Esophagus muscularis mucosa (tissue), 4 donors: ENCODE data around the gene RAB22A. TPM values are rescaled to one million over a fixed set of nuclear protein-coding genes. Genes with fewer than 3 reads are reported as not detected.

Experiments used
- DNase-seq: peaks from one replicate; pipeline ENCODE4 v3.0.0-alpha.2; 2017; ENCODE audit errors: extremely low spot score
- H3K27ac ChIP-seq, 4 donors: fragments of 200-600 bp; sonication (generic); replicated peaks in 1 of 4; 1 replicate in 3 of 4; 2 replicates in 1 of 4; pipeline ENCODE4 v1.5.1; 2016 to 2019; ENCODE audit warnings: mild to moderate bottlenecking in 1 of 4
- H3K27me3 ChIP-seq, 4 donors: fragments of 200-600 bp; sonication (generic); one replicate each; pipeline versions ENCODE4 v1.5.1 to v1.6.0; 2016 to 2019
- H3K36me3 ChIP-seq, 4 donors: fragments of 200-600 bp; sonication (generic); one replicate each; pipeline ENCODE4 v1.5.1; 2016 to 2019
- H3K4me1 ChIP-seq, 4 donors: fragments of 200-600 bp; sonication (generic); one replicate each; pipeline ENCODE4 v1.5.1; 2016 to 2019
- H3K4me3 ChIP-seq, 4 donors: fragments of 200-600 bp; sonication (generic); 1 replicate in 2 of 4; 2 replicates in 2 of 4; pipeline ENCODE4 v1.5.1; 2016 to 2019; ENCODE audit warnings: mild to moderate bottlenecking in 4 of 4, moderate library complexity in 1 of 4
- H3K9me3 ChIP-seq, 4 donors: fragments of 200-600 bp; sonication (generic); 1 replicate in 3 of 4; 2 replicates in 1 of 4; pipeline ENCODE4 v1.5.1; 2016 to 2019
- EP300 ChIP-seq: sonication (generic); formaldehyde crosslinking; IDR thresholded peaks from one replicate; pipeline ENCODE4 v1.6.1; 2017; ENCODE audit warnings: antibody characterized with exemption
- POLR2A ChIP-seq: fragments of 450-650 bp; IDR thresholded peaks from one replicate; pipeline ENCODE4 v1.6.1; 2017; ENCODE audit warnings: antibody characterized with exemption, moderate library complexity, mild to moderate bottlenecking, low read depth
- POLR2AphosphoS5 ChIP-seq, 2 donors: sonication (generic); formaldehyde crosslinking; IDR thresholded peaks; one replicate each; pipeline ENCODE4 v1.6.1; 2017; ENCODE audit warnings: antibody characterized with exemption in 2 of 2
- WGBS: methylation state at CpG from one replicate; pipeline ENCODE4 v1.1.5; 2018; 5-methylcytosine and 5-hydroxymethylcytosine counted together
- intact Hi-C: fragments of 100-400 bp; cut with DNase I; formaldehyde crosslinking; loops from one replicate; pipeline ENCODE4 v1.15.1; 2023
- total RNA-seq, 4 donors: library from RNA; depleted of rRNA; stranded (reverse); fragments of >200 nt; gene quantifications; one replicate each; pipeline versions ENCODE4 v1.1.0 to v1.2.1, GENCODE V29; 2016
- TF ChIP-seq, protein P1 (sequence below), 3 experiments: fragments of 200-600 bp in 2 of 3; fragments of 450-650 bp in 1 of 3; sonication (generic) in 2 of 3; IDR thresholded peaks; one replicate each; pipeline ENCODE4 v1.5.1; 2017 to 2019; ENCODE audit warnings: antibody characterized with exemption in 3 of 3, mild to moderate bottlenecking in 2 of 3, moderate library complexity in 1 of 3

The RAB22A gene
- total RNA-seq, 4 donors from 2014 or later: 17.9 to 24.0 (median 20.4) TPM

DNA sequence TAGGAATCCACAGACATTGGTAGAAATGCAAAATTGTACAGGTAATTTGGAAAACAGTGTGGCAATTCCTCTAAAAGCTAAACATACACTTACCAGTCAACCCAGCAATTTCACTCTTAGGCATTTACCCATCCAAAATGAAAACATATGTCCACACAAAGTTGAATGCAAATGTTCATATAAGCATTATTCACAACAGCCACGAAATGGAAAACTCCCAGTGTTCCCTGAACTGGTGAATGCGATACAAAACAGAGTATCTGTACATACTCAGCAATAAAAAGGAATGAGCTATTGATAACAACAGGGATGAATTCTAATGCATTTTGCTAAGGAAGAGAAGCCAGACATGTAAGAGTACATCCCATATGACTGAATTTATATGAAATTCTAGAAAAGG lies 32.4 kb upstream of the RAB22A start:
- TF ChIP-seq POLR2AphosphoS5 (IDR thresholded peaks at IDR 0.05) (no peak), POLR2A (no peak), EP300 (no peak)
- TF ChIP-seq, protein P1, sequence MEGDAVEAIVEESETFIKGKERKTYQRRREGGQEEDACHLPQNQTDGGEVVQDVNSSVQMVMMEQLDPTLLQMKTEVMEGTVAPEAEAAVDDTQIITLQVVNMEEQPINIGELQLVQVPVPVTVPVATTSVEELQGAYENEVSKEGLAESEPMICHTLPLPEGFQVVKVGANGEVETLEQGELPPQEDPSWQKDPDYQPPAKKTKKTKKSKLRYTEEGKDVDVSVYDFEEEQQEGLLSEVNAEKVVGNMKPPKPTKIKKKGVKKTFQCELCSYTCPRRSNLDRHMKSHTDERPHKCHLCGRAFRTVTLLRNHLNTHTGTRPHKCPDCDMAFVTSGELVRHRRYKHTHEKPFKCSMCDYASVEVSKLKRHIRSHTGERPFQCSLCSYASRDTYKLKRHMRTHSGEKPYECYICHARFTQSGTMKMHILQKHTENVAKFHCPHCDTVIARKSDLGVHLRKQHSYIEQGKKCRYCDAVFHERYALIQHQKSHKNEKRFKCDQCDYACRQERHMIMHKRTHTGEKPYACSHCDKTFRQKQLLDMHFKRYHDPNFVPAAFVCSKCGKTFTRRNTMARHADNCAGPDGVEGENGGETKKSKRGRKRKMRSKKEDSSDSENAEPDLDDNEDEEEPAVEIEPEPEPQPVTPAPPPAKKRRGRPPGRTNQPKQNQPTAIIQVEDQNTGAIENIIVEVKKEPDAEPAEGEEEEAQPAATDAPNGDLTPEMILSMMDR (IDR thresholded peaks at IDR 0.05): no peak
- no peaks in the 10 kb centered on the region for H3K9me3 ChIP-seq
- H3K36me3 ChIP-seq: peaks cover 0 to 7% (median 3%) of the 10 kb centered on the region in 4 donors
- H3K27me3 ChIP-seq: no peaks in the 10 kb centered on the region
- H3K4me1 ChIP-seq: peaks cover 0 to 3% (median 0%) of the 10 kb centered on the region in 4 donors
- 85% methylated on average over 2 of the region's 2 CpGs for WGBS
- intact Hi-C loops: no loop called here
- DNase-seq: no peak
- H3K27ac ChIP-seq: no peak overlapping the region
- no peak overlapping the region for H3K4me3 ChIP-seq

DNA sequence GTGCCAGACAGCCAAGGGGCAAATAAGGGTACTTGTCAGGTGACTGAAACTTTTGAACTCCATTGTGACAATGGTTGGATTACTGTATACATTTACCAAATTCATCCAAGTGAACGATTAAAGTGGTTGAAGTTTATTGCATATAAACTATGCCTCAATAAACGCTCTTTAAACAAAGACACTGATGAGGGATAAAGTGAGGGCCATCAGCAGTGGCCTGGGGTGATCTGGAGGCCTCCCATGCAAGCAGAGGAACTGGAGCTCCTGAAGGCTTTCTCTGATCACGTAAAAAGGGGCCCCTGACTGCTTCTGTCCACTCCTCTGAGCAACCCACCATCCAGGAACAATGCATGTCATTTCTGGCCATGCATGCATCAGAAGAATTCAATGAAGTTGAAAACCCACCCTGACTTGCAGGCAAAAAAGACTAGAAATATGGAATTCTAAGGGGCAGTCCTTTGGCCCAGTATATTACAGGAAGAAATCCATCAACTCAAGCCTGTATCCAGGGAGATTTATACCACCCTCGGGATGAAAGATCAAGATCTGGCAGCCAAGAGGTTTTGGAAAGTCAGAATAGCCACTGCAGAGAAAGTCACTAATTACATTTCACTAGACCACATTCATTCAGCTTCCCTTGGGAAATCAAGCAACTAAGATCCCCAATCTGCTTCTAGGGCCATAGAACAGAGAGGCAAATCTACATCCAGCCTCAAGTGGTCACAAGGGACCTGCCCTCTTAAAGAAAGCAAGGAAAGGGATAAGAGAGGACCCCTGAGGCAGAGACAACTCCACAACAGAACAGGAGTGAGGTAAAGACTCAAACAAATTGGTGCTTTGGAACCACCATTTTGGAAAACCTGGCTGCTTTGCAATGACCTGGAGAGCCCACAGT lies 31.7 kb upstream of the RAB22A start:
- 82% methylated on average over 4 of the region's 4 CpGs for WGBS
- H3K27me3 ChIP-seq: no peaks in the 10 kb centered on the region
- DNase-seq: no peak
- H3K27ac ChIP-seq: no peak overlapping the region
- no peaks in the 10 kb centered on the region for H3K9me3 ChIP-seq
- peaks cover 0 to 7% (median 0%) of the 10 kb centered on the region in 4 donors for H3K36me3 ChIP-seq
- H3K4me3 ChIP-seq: no peak overlapping the region
- peaks cover 0 to 3% (median under 1%) of the 10 kb centered on the region in 4 donors for H3K4me1 ChIP-seq
- intact Hi-C loops: no loop called here
- TF ChIP-seq, protein P1 (IDR thresholded peaks at IDR 0.05): no peak
- TF ChIP-seq POLR2A: no peak
- TF ChIP-seq POLR2AphosphoS5 (IDR thresholded peaks at IDR 0.05): no peak
- no peak for TF ChIP-seq EP300

DNA sequence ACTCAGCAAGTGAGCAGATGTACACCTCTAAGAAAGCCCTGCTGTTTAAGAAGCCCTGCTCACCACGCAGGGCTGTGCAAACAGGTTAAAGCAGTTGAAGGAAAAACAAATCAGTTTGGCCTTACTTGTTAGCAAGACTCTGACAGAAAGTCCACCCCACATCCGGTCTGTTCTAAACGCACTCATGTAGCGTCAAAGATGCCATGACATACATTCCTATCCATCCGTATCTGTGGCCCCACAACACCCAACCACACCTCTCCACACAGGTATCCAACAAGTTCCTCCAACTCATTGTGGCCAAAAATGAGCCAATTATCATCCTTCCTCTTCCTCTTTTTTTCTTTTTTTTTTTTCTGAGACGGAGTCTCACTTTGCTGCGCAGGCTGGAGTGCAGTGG lies 22.8 kb upstream of the RAB22A start:
- 84% methylated on average over 7 of the region's 7 CpGs for WGBS
- no peak for DNase-seq
- peaks cover 0 to 4% (median 0%) of the 10 kb centered on the region in 4 donors for H3K4me1 ChIP-seq
- H3K9me3 ChIP-seq: no peaks in the 10 kb centered on the region
- intact Hi-C loops: no loop called here
- no peak overlapping the region for H3K4me3 ChIP-seq
- no peaks in the 10 kb centered on the region for H3K27me3 ChIP-seq
- H3K27ac ChIP-seq: no peak overlapping the region
- TF ChIP-seq EP300 (no peak), POLR2AphosphoS5 (IDR thresholded peaks at IDR 0.05) (no peak), POLR2A (no peak)
- TF ChIP-seq, protein P1 (IDR thresholded peaks at IDR 0.05): no peak
- H3K36me3 ChIP-seq: peaks cover 4 to 22% (median 12%) of the 10 kb centered on the region in 4 donors

DNA sequence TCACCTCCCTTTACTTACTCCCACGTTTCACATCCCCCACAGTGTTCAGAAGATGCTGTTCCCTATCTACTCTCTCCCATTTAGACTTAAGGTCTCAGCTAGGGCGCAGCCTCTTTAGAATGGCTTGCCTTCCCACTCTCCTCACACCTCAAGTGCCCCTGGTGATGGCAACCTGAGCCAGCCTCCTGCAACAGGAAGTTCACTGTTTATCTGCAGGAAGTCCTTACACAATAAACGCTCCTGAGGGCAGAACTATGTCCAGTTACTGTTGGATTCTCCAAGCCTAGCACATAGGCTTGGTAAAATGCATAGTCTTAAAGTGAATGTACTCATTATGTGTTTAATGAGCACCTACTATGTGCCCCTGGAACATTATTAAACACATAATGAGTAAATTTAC lies 21.9 kb upstream of the RAB22A start:
- WGBS: 84% methylated on average over 3 of the region's 3 CpGs
- Histone ChIP-seq H3K4me3 (no peak overlapping the region), H3K27me3 (no peaks in the 10 kb centered on the region), H3K9me3 (no peaks in the 10 kb centered on the region), H3K4me1 (peaks cover 0 to 4% (median 0%) of the 10 kb centered on the region in 4 donors), H3K27ac (no peak overlapping the region), H3K36me3 (peaks cover 4 to 22% (median 12%) of the 10 kb centered on the region in 4 donors)
- TF ChIP-seq, protein P1 (IDR thresholded peaks at IDR 0.05): no peak
- TF ChIP-seq POLR2AphosphoS5 (IDR thresholded peaks at IDR 0.05): no peak
- TF ChIP-seq POLR2A: no peak
- no peak for TF ChIP-seq EP300
- intact Hi-C loops: no loop called here
- no peak for DNase-seq
